ENCODE measurements around the gene EXTL1. TPM values are rescaled to one million over a fixed set of nuclear protein-coding genes. Genes with fewer than 3 reads are reported as not detected.

The EXTL1 gene
- total and polyA plus RNA-seq, 2 donors (not counting 3 experiments of a cell fraction or from before 2014, with no cell fraction given): not detected

GRCh38 chr1:25994402-25995150 lies 27.0 kb upstream of the EXTL1 start:
- ChIA-PET CTCF (interaction anchor here (3.6 to 10.2 kb wide), 2 partner anchors 9 to 96 kb away, joined by 10 to 404 read pairs; partner anchors contain the start of gene STMN1), POLR2A (no interaction called here)
- intact Hi-C loops (cut with micrococcal nuclease): no loop called here
- dilution Hi-C loops (cut with MboI; ENCODE audit: extremely low pct_ligation_motif_present, low sequenced_read_pairs): loop anchor here (25.0 kb wide), 1 partner anchor 107 kb away; the partner anchor contains the start of gene PAQR7
- Histone ChIP-seq H3K4me3 (replicated peaks in 1 of 3; ENCODE audit: insufficient read depth in 1 of 3, low read depth in 1 of 3, low read length in 3 of 3) (no peak overlapping the region), H3K27ac (ENCODE audit: insufficient read depth, low read depth, low read length) (no peak overlapping the region), H3K79me2 (ENCODE audit: control insufficient read depth, insufficient read depth, low read length) (no peaks in the 10 kb centered on the region), H4K20me1 (replicated peaks; ENCODE audit: control insufficient read depth, extremely low read depth, insufficient read depth, low read length) (no peaks in the 10 kb centered on the region), H3K9me1 (replicated peaks; ENCODE audit: control insufficient read depth, extremely low read depth, insufficient read depth, low read length) (no peaks in the 10 kb centered on the region), H3K27me3 (ENCODE audit: control insufficient read depth in 2 of 2, insufficient read depth in 2 of 2, low read length in 2 of 2) (no peaks in the 10 kb centered on the region), H2AFZ (ENCODE audit: low read depth, low read length) (no peak overlapping the region), H3K9ac (replicated peaks; ENCODE audit: extremely low read depth, insufficient read depth, low read length) (no peak overlapping the region), H3K36me3 (ENCODE audit: control insufficient read depth in 2 of 2, extremely low read depth in 1 of 2, insufficient read depth in 2 of 2, low read length in 2 of 2) (no peaks in the 10 kb centered on the region), H3K4me1 (ENCODE audit: control insufficient read depth, extremely low read depth, insufficient read depth, low read length) (peaks cover 16% of the 10 kb centered on the region), H3K4me2 (ENCODE audit: insufficient read depth, low read length) (no peak overlapping the region), H3K9me3 (replicated peaks; ENCODE audit: control insufficient read depth, insufficient read depth, low read length) (no peaks in the 10 kb centered on the region)
- TF ChIP-seq EZH2 (IDR thresholded peaks at IDR 0.05; ENCODE audit: borderline replicate concordance, low read depth, low read length, severe bottlenecking): no peak
- TF ChIP-seq POLR2A (IDR thresholded peaks at IDR 0.05; ENCODE audit: low read depth, low read length): no peak
- TF ChIP-seq FOS (IDR thresholded peaks at IDR 0.05; ENCODE audit: borderline replicate concordance, insufficient read depth, low read length): no peak
- TF ChIP-seq GATA2 (IDR thresholded peaks at IDR 0.05; ENCODE audit: insufficient read depth, insufficient read length, low read depth, low read length): no peak
- no peak for TF ChIP-seq POLR2AphosphoS5 (IDR thresholded peaks at IDR 0.05; ENCODE audit: insufficient read depth, low read depth, low read length)
- no peak for TF ChIP-seq MAX (IDR thresholded peaks at IDR 0.05; ENCODE audit: insufficient read depth, insufficient read length)
- no peak for TF ChIP-seq JUN (IDR thresholded peaks at IDR 0.05; ENCODE audit: borderline replicate concordance, insufficient read depth, insufficient read length, low read depth)
- TF ChIP-seq CTCF (IDR thresholded peaks at IDR 0.05; ENCODE audit: extremely low read depth in 1 of 2, insufficient read depth in 1 of 2, low read depth in 1 of 2, low read length in 2 of 2): no peak
- no TSS peak for BruUV-seq (replicated peaks)
- FAIRE-seq (no peak), DNase-seq (ENCODE audit: low read depth, low spot score) (no peak)
